IPS DF 6.9 (cell line): Measurements from ENCODE around the gene CCDC39.
"Not testable (repeated sequence)": the region's sequence is repeated elsewhere in the genome, so short reads cannot be mapped to it uniquely, and the experiment has no call there.

Experiments used
- DNase-seq: peaks from one replicate; pipeline ENCODE4 v3.0.0-alpha.2; 2013; ENCODE audit warnings: low read depth, low spot score
- H3K27ac ChIP-seq: one replicate; pipeline ENCODE4 v1.5.1; 2013; ENCODE audit warnings: low read length, control low read depth
- H3K27me3 ChIP-seq: 2 replicates; pipeline ENCODE4 v1.6.1; 2013; ENCODE audit warnings: mild to moderate bottlenecking, low read length; ENCODE audit not compliant: control insufficient read depth, insufficient read depth
- H3K36me3 ChIP-seq: 2 replicates; pipeline ENCODE4 v1.6.1; 2013; ENCODE audit warnings: low read length; ENCODE audit not compliant: control insufficient read depth, insufficient read depth
- H3K4me1 ChIP-seq: 2 replicates; pipeline ENCODE4 v1.6.1; 2013; ENCODE audit warnings: low read length; ENCODE audit not compliant: control insufficient read depth, insufficient read depth
- H3K4me3 ChIP-seq: 2 replicates; pipeline ENCODE4 v1.5.1; 2013; ENCODE audit warnings: mild to moderate bottlenecking, low read length
- H3K9me3 ChIP-seq: 2 replicates; pipeline ENCODE4 v1.6.1; 2013; ENCODE audit warnings: low read length, inconsistent platforms; ENCODE audit not compliant: control insufficient read depth, insufficient read depth
- WGBS: extraction: QIAGEN DNeasy Blood & Tissue Kit; methylation state at CpG from one replicate; pipeline ENCODE4 v1.1.7; 2013; ENCODE audit warnings: mixed read lengths, missing lambda C conversion rate; ENCODE audit not compliant: insufficient read length, insufficient coverage; 5-methylcytosine and 5-hydroxymethylcytosine counted together

Gene CCDC39

GRCh38 chr3:180626844-180627243, 52.4 kb downstream of the CCDC39 start:
- H3K27me3 ChIP-seq, result no peaks in the 10 kb centered on the region
- H3K27ac ChIP-seq, result no peak overlapping the region
- no peak for DNase-seq
- no peaks in the 10 kb centered on the region for H3K4me1 ChIP-seq
- WGBS, result no CpG with 5 or more reads among the region's 2 CpGs
- H3K9me3 ChIP-seq, result no peaks in the 10 kb centered on the region
- no peak overlapping the region for H3K4me3 ChIP-seq
- no peaks in the 10 kb centered on the region for H3K36me3 ChIP-seq

GRCh38 chr3:180624714-180625113, 54.6 kb downstream of the CCDC39 start:
- DNase-seq, result no peak
- Histone ChIP-seq H3K36me3 (no peaks in the 10 kb centered on the region), H3K4me1 (no peaks in the 10 kb centered on the region), H3K27me3 (no peaks in the 10 kb centered on the region), H3K4me3 (no peak overlapping the region), H3K27ac (no peak overlapping the region), H3K9me3 (no peaks in the 10 kb centered on the region)
- no CpG with 5 or more reads among the region's 2 CpGs for WGBS

GRCh38 chr3:180619723-180620122, 59.6 kb downstream of the CCDC39 start:
- Histone ChIP-seq H3K27me3 (no peaks in the 10 kb centered on the region), H3K27ac (no peak overlapping the region), H3K4me1 (no peaks in the 10 kb centered on the region), H3K36me3 (no peaks in the 10 kb centered on the region), H3K9me3 (no peaks in the 10 kb centered on the region), H3K4me3 (no peak overlapping the region)
- DNase-seq, result no peak
- WGBS, result no CpG with 5 or more reads among the region's 2 CpGs

GRCh38 chr3:180618563-180618962, 60.7 kb downstream of the CCDC39 start:
- DNase-seq, H3K27ac ChIP-seq, H3K9me3 ChIP-seq, H3K4me3 ChIP-seq, H3K36me3 ChIP-seq, H3K4me1 ChIP-seq, H3K27me3 ChIP-seq: not testable (repeated sequence)
- no CpG with 5 or more reads among the region's 2 CpGs for WGBS

GRCh38 chr3:180617049-180617448, 62.2 kb downstream of the CCDC39 start:
- no peaks in the 10 kb centered on the region for H3K4me1 ChIP-seq
- H3K9me3 ChIP-seq, result no peaks in the 10 kb centered on the region
- H3K27ac ChIP-seq, result no peak overlapping the region
- H3K36me3 ChIP-seq, result no peaks in the 10 kb centered on the region
- no peaks in the 10 kb centered on the region for H3K27me3 ChIP-seq
- no CpG with 5 or more reads among the region's 2 CpGs for WGBS
- DNase-seq, result no peak
- H3K4me3 ChIP-seq, result no peak overlapping the region

- Histone ChIP-seq H3K36me3 (no peaks in the 10 kb centered on the region), H3K27ac (no peak overlapping the region), H3K9me3 (no peaks in the 10 kb centered on the region), H3K27me3 (no peaks in the 10 kb centered on the region), H3K4me1 (no peaks in the 10 kb centered on the region), H3K4me3 (no peak overlapping the region)
- WGBS, result no CpG with 5 or more reads among the region's 3 CpGs
- DNase-seq, result no peak
Measured at GRCh38 chr3:180615954-180616353, 63.3 kb downstream of the CCDC39 start.

- H3K36me3 ChIP-seq, result peaks cover 4% of the 10 kb centered on the region; the same call in 1 of the 2 replicates
- H3K4me3 ChIP-seq, result no peak overlapping the region
- H3K9me3 ChIP-seq, result no peaks in the 10 kb centered on the region
- H3K27me3 ChIP-seq, result no peaks in the 10 kb centered on the region
- DNase-seq, result no peak
- H3K4me1 ChIP-seq, result no peaks in the 10 kb centered on the region
- no CpG with 5 or more reads among the region's 5 CpGs for WGBS
- H3K27ac ChIP-seq, result no peak overlapping the region
Measured at GRCh38 chr3:180612364-180612763, 66.9 kb downstream of the CCDC39 start.

GRCh38 chr3:180611006-180611405, 68.3 kb downstream of the CCDC39 start:
- DNase-seq, result no peak
- Histone ChIP-seq H3K4me3 (no peak overlapping the region), H3K36me3 (peaks cover 4% of the 10 kb centered on the region; the same call in 1 of the 2 replicates)

GRCh38 chr3:180601688-180602666, 77.3 kb downstream of the CCDC39 start, which contains the start of gene TTC14:
TSS of gene TTC14 (plus strand) at chr3:180602163. CDS start at chr3:180602262, 99 bp downstream.
- no peaks in the 10 kb centered on the region for H3K27me3 ChIP-seq
- DNase-seq, result peak; percentile 82
- no peaks in the 10 kb centered on the region for H3K9me3 ChIP-seq
- no peaks in the 10 kb centered on the region; the same call in 1 of the 2 replicates for H3K36me3 ChIP-seq
- H3K4me1 ChIP-seq, result no peaks in the 10 kb centered on the region; the same call in 1 of the 2 replicates
- WGBS, result no CpG with 5 or more reads among the region's 70 CpGs
- H3K27ac ChIP-seq, result no peak within 1 kb of the TSS
- peak within 1 kb of the TSS; percentile 82 for H3K4me3 ChIP-seq

More at GRCh38 chr3:180611006-180611405, 68.3 kb downstream of the CCDC39 start:
- Histone ChIP-seq H3K27me3 (no peaks in the 10 kb centered on the region), H3K27ac (no peak overlapping the region), H3K4me1 (no peaks in the 10 kb centered on the region), H3K9me3 (no peaks in the 10 kb centered on the region)
- WGBS, result no CpG with 5 or more reads among the region's 1 CpG

GRCh38 chr3:180600473-180600872, 78.8 kb downstream of the CCDC39 start:
- no CpG with 5 or more reads among the region's 15 CpGs for WGBS
- Histone ChIP-seq H3K27me3 (no peaks in the 10 kb centered on the region), H3K9me3 (no peaks in the 10 kb centered on the region), H3K4me1 (no peaks in the 10 kb centered on the region; the same call in 1 of the 2 replicates), H3K27ac (no peak overlapping the region), H3K36me3 (no peaks in the 10 kb centered on the region; the same call in 1 of the 2 replicates), H3K4me3 (no peak overlapping the region)
- DNase-seq, result no peak
